ENCODE data around the gene RIT2.

The RIT2 gene

DNA sequence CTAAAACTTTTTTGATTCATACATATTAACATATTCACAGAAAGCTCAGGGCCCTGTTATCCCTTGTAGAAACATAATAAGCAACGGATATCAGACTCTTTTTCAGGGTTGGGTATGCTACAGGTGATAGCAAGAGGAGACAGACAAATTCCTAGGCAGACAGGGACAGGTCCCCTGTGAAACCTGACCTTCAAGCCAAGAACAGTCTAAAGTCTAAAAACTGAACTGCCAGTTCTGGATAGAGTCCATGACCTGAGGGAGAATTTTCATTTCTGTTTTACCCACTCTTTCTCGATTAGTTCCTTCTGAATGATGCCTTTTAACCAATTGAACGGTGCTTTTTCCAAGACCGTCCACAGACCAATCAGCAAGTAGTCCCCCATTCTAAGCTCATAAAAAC lies 54.2 kb downstream of the RIT2 start:
- Histone ChIP-seq H2AFZ (ENCODE audit: low read length) (no peak overlapping the region), H3K79me2 (ENCODE audit: low read length) (no peaks in the 10 kb centered on the region), H4K20me1 (ENCODE audit: insufficient read depth, low read length) (no peaks in the 10 kb centered on the region), H3K9ac (ENCODE audit: low read length) (no peak overlapping the region), H3K9me3 (replicated peaks; ENCODE audit: insufficient read depth, low read length) (no peaks in the 10 kb centered on the region), H3K9me2 (replicated peaks; ENCODE audit: insufficient read depth, low read length) (no peaks in the 10 kb centered on the region), H3K36me3 (replicated peaks; ENCODE audit: insufficient read depth, low read length) (no peaks in the 10 kb centered on the region), H3K27ac (ENCODE audit: low read length) (no peak overlapping the region), H3K4me2 (ENCODE audit: low read depth, low read length) (no peak overlapping the region), H3K4me1 (ENCODE audit: low read length) (no peaks in the 10 kb centered on the region), H3K27me3 (replicated peaks; ENCODE audit: insufficient read depth, low read length) (no peaks in the 10 kb centered on the region), H3F3A (ENCODE audit: insufficient read depth, low read length) (no peaks in the 10 kb centered on the region), H3K4me3 (ENCODE audit: low read length) (no peak overlapping the region)
- TF ChIP-seq EZH2phosphoT487 (IDR thresholded peaks at IDR 0.05; ENCODE audit: low read length) = no peak
- TF ChIP-seq, protein P1, sequence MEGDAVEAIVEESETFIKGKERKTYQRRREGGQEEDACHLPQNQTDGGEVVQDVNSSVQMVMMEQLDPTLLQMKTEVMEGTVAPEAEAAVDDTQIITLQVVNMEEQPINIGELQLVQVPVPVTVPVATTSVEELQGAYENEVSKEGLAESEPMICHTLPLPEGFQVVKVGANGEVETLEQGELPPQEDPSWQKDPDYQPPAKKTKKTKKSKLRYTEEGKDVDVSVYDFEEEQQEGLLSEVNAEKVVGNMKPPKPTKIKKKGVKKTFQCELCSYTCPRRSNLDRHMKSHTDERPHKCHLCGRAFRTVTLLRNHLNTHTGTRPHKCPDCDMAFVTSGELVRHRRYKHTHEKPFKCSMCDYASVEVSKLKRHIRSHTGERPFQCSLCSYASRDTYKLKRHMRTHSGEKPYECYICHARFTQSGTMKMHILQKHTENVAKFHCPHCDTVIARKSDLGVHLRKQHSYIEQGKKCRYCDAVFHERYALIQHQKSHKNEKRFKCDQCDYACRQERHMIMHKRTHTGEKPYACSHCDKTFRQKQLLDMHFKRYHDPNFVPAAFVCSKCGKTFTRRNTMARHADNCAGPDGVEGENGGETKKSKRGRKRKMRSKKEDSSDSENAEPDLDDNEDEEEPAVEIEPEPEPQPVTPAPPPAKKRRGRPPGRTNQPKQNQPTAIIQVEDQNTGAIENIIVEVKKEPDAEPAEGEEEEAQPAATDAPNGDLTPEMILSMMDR (IDR thresholded peaks at IDR 0.05; ENCODE audit: low read length) = no peak
- no peak for TF ChIP-seq EZH2 (optimal IDR thresholded peaks at IDR 0.05; ENCODE audit: low read depth, low read length)
- no peak for DNase-seq

DNA sequence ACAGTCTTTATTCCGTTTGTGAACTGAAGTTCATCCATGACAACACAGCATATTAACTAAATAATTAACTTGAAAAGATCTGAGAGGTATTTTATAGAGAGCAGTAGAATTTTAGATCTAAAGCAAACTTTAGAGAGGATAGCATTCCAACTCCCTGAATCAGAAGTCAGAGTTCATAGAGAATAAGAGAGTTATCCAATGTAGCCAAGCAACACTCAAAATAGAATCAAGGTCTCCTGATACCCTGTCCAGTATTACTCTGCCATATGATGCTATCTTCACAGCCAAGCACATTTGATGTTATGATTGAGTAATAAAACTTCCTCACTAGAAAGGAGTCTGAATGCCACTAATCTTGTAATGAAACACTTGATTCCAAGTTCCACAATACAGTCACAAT lies 55.5 kb downstream of the RIT2 start:
- H3F3A ChIP-seq (ENCODE audit: insufficient read depth, low read length) = no peaks in the 10 kb centered on the region
- H3K9ac ChIP-seq (ENCODE audit: low read length) = no peak overlapping the region
- H4K20me1 ChIP-seq (ENCODE audit: insufficient read depth, low read length) = no peaks in the 10 kb centered on the region
- no peak for DNase-seq
- H3K79me2 ChIP-seq (ENCODE audit: low read length) = no peaks in the 10 kb centered on the region
- no peak for TF ChIP-seq EZH2phosphoT487 (IDR thresholded peaks at IDR 0.05; ENCODE audit: low read length)
- no peaks in the 10 kb centered on the region for H3K36me3 ChIP-seq (replicated peaks; ENCODE audit: insufficient read depth, low read length)
- H3K9me3 ChIP-seq (replicated peaks; ENCODE audit: insufficient read depth, low read length) = no peaks in the 10 kb centered on the region
- no peak overlapping the region for H3K27ac ChIP-seq (ENCODE audit: low read length)
- no peaks in the 10 kb centered on the region for H3K27me3 ChIP-seq (replicated peaks; ENCODE audit: insufficient read depth, low read length)
- no peaks in the 10 kb centered on the region for H3K9me2 ChIP-seq (replicated peaks; ENCODE audit: insufficient read depth, low read length)
- H2AFZ ChIP-seq (ENCODE audit: low read length) = no peak overlapping the region
- H3K4me1 ChIP-seq (ENCODE audit: low read length) = no peaks in the 10 kb centered on the region
- no peak overlapping the region for H3K4me3 ChIP-seq (ENCODE audit: low read length)
- no peak overlapping the region for H3K4me2 ChIP-seq (ENCODE audit: low read depth, low read length)

DNA sequence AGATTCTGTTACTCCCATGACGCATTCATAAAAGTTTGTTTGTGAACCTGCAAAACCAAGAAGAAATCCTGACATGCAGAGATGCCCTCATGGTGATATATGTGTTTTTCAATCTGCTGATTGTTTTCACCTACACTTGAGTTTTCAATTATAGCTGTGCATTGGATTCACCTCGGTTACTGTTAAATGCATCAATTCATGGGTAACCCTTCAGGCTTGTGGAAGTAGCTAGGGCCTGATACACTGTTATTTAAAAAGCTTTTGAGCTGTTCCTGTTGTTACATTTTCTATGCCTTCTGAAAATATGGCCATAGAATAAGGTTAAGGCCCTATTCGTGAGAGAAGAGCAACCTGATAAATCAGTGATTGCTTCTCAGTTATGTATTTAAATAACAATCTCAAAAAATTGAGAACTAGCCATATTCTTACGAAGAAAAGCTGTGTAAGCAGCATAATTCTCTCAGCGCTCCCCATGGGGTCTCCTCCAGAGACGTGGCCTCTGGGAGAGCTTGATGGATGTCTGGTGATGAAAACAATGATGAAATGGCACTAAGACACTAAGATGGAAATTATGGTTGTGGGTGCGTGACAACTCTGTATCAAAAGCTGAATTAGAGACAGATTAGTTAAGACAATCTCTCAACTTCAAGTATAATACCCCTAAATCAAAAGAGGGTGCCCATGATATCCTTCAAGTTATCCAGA lies 60.5 kb downstream of the RIT2 start:
- Histone ChIP-seq H3K9me2 (replicated peaks; ENCODE audit: insufficient read depth, low read length) (no peaks in the 10 kb centered on the region), H3K36me3 (replicated peaks; ENCODE audit: insufficient read depth, low read length) (no peaks in the 10 kb centered on the region), H3K9ac (ENCODE audit: low read length) (no peak overlapping the region), H3F3A (ENCODE audit: insufficient read depth, low read length) (no peaks in the 10 kb centered on the region), H3K9me3 (replicated peaks; ENCODE audit: insufficient read depth, low read length) (no peaks in the 10 kb centered on the region), H3K4me2 (ENCODE audit: low read depth, low read length) (no peak overlapping the region), H3K79me2 (ENCODE audit: low read length) (no peaks in the 10 kb centered on the region), H3K27ac (ENCODE audit: low read length) (no peak overlapping the region), H2AFZ (ENCODE audit: low read length) (no peak overlapping the region), H4K20me1 (ENCODE audit: insufficient read depth, low read length) (no peaks in the 10 kb centered on the region), H3K4me1 (ENCODE audit: low read length) (no peaks in the 10 kb centered on the region), H3K27me3 (replicated peaks; ENCODE audit: insufficient read depth, low read length) (no peaks in the 10 kb centered on the region), H3K4me3 (ENCODE audit: low read length) (no peak overlapping the region)
- DNase-seq = no peak
- TF ChIP-seq EZH2phosphoT487 (IDR thresholded peaks at IDR 0.05; ENCODE audit: low read length) (no peak), EZH2 (optimal IDR thresholded peaks at IDR 0.05; ENCODE audit: low read depth, low read length) (no peak)
- TF ChIP-seq, protein P1 (IDR thresholded peaks at IDR 0.05; ENCODE audit: low read length) = no peak

DNA sequence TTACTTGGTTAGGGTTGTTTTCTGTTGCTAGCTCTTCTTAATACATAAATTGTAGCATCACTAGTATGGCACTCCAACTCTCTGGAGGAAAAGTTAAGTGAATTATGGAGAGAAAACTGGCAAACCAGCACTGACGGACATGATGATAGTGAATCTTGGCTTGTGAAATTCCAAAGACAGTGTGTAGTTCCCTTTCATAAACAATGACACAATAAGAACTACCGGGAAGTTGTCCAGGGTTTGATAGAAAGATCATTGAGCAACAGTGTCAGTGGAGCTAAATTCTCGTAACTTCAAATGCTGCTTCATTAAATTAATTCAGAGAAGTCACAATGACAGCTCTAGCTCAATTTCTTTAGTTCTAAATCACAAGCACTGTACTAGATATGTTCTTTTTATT lies 66.5 kb downstream of the RIT2 start:
- no peaks in the 10 kb centered on the region for H3K9me3 ChIP-seq (replicated peaks; ENCODE audit: insufficient read depth, low read length)
- H3K79me2 ChIP-seq (ENCODE audit: low read length) = no peaks in the 10 kb centered on the region
- no peak overlapping the region for H3K4me2 ChIP-seq (ENCODE audit: low read depth, low read length)
- no peaks in the 10 kb centered on the region for H3K36me3 ChIP-seq (replicated peaks; ENCODE audit: insufficient read depth, low read length)
- no peak overlapping the region for H3K9ac ChIP-seq (ENCODE audit: low read length)
- DNase-seq = no peak
- H4K20me1 ChIP-seq (ENCODE audit: insufficient read depth, low read length) = no peaks in the 10 kb centered on the region
- no peak overlapping the region for H3K4me3 ChIP-seq (ENCODE audit: low read length)
- H2AFZ ChIP-seq (ENCODE audit: low read length) = no peak overlapping the region
- H3K27me3 ChIP-seq (replicated peaks; ENCODE audit: insufficient read depth, low read length) = no peaks in the 10 kb centered on the region
- H3K4me1 ChIP-seq (ENCODE audit: low read length) = no peaks in the 10 kb centered on the region
- no peaks in the 10 kb centered on the region for H3K9me2 ChIP-seq (replicated peaks; ENCODE audit: insufficient read depth, low read length)
- H3K27ac ChIP-seq (ENCODE audit: low read length) = no peak overlapping the region
- no peaks in the 10 kb centered on the region for H3F3A ChIP-seq (ENCODE audit: insufficient read depth, low read length)
- TF ChIP-seq EZH2 (optimal IDR thresholded peaks at IDR 0.05; ENCODE audit: low read depth, low read length) = no peak
- TF ChIP-seq, protein P1 (IDR thresholded peaks at IDR 0.05; ENCODE audit: low read length) = no peak
- TF ChIP-seq EZH2phosphoT487 (IDR thresholded peaks at IDR 0.05; ENCODE audit: low read length) = no peak
